Loucy (cell line): ENCODE data around the gene PSMD14.

Source experiments
- H2AFZ ChIP-seq: fragments of 200-600 bp; sonication (generic); 2 replicates; pipeline ENCODE4 v1.6.0; 2016; ENCODE audit warnings: antibody characterized with exemption, mild to moderate bottlenecking, low read length, moderate library complexity
- H3F3A ChIP-seq: fragments of 200-600 bp; 2 replicates; pipeline ENCODE4 v1.6.0; 2016; ENCODE audit warnings: antibody characterized with exemption, low read depth, mild to moderate bottlenecking
- H3K27me3 ChIP-seq: fragments of 200-600 bp; sonication (generic); 2 replicates; pipeline ENCODE4 v1.6.1; 2014; ENCODE audit warnings: low read length, mild to moderate bottlenecking; ENCODE audit not compliant: insufficient read depth, poor library complexity, severe bottlenecking
- H3K36me3 ChIP-seq: fragments of 200-600 bp; sonication (generic); 2 replicates; pipeline ENCODE4 v1.6.1; 2016; ENCODE audit warnings: low read length; ENCODE audit not compliant: insufficient read depth
- H3K4me1 ChIP-seq: fragments of 200-600 bp; sonication (generic); 2 replicates; pipeline ENCODE4 v1.5.1; 2014; ENCODE audit warnings: low read length, mild to moderate bottlenecking; ENCODE audit not compliant: insufficient read depth, poor library complexity, severe bottlenecking
- H3K4me2 ChIP-seq: fragments of 200-600 bp; sonication (generic); 2 replicates; pipeline ENCODE4 v1.6.0; 2014; ENCODE audit warnings: antibody characterized with exemption, low read length, low read depth, mild to moderate bottlenecking; ENCODE audit not compliant: poor library complexity, severe bottlenecking
- H3K4me3 ChIP-seq: fragments of 200-600 bp; sonication (generic); 2 replicates; pipeline ENCODE4 v1.5.1; 2014; ENCODE audit warnings: low read length, mild to moderate bottlenecking, mixed read lengths; ENCODE audit not compliant: poor library complexity, severe bottlenecking
- H3K79me2 ChIP-seq: fragments of 200-600 bp; sonication (generic); 2 replicates; pipeline ENCODE4 v1.6.1; 2014; ENCODE audit warnings: low read length; ENCODE audit not compliant: insufficient read depth
- H3K9ac ChIP-seq: fragments of 200-600 bp; sonication (generic); 2 replicates; pipeline ENCODE4 v1.6.0; 2014; ENCODE audit warnings: mild to moderate bottlenecking, low read depth, low read length, moderate library complexity; ENCODE audit not compliant: poor library complexity, severe bottlenecking
- H3K9me2 ChIP-seq: fragments of 200-600 bp; sonication (generic); replicated peaks from 2 replicates; pipeline ENCODE4 v1.6.1; 2016; ENCODE audit warnings: low read depth, low read length, mixed read lengths
- H3K9me3 ChIP-seq: fragments of 200-600 bp; sonication (generic); 2 replicates; pipeline ENCODE4 v1.6.1; 2014; ENCODE audit warnings: mild to moderate bottlenecking, antibody characterized with exemption, low read length, low read depth; ENCODE audit not compliant: insufficient read depth
- H4K20me1 ChIP-seq: fragments of 200-600 bp; sonication (generic); 2 replicates; pipeline ENCODE4 v1.6.0; 2014; ENCODE audit warnings: antibody characterized with exemption, low read length, mild to moderate bottlenecking; ENCODE audit not compliant: insufficient read depth, poor library complexity, severe bottlenecking
- EZH2phosphoT487 ChIP-seq: fragments of 200-600 bp; IDR thresholded peaks from 2 replicates; pipeline ENCODE4 v1.6.1; 2018; ENCODE audit warnings: antibody characterized with exemption, mild to moderate bottlenecking, moderate library complexity, borderline replicate concordance
- TF ChIP-seq, protein P1 (sequence below): fragments of 200-600 bp; sonication (generic); conservative IDR thresholded peaks from 2 replicates; pipeline ENCODE4 v1.5.1; 2014; ENCODE audit warnings: mild to moderate bottlenecking, antibody characterized with exemption, low read length

Gene PSMD14

GRCh38 chr2:161416708-161417437 is 108.6 kb downstream of the PSMD14 start:
- no peaks in the 10 kb centered on the region for H3K79me2 ChIP-seq
- TF ChIP-seq, protein P1, sequence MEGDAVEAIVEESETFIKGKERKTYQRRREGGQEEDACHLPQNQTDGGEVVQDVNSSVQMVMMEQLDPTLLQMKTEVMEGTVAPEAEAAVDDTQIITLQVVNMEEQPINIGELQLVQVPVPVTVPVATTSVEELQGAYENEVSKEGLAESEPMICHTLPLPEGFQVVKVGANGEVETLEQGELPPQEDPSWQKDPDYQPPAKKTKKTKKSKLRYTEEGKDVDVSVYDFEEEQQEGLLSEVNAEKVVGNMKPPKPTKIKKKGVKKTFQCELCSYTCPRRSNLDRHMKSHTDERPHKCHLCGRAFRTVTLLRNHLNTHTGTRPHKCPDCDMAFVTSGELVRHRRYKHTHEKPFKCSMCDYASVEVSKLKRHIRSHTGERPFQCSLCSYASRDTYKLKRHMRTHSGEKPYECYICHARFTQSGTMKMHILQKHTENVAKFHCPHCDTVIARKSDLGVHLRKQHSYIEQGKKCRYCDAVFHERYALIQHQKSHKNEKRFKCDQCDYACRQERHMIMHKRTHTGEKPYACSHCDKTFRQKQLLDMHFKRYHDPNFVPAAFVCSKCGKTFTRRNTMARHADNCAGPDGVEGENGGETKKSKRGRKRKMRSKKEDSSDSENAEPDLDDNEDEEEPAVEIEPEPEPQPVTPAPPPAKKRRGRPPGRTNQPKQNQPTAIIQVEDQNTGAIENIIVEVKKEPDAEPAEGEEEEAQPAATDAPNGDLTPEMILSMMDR, result no peak
- TF ChIP-seq EZH2phosphoT487, result no peak
- H3K9ac ChIP-seq, result no peak overlapping the region
- no peak overlapping the region for H2AFZ ChIP-seq
- H4K20me1 ChIP-seq, result no peaks in the 10 kb centered on the region
- no peak overlapping the region for H3K4me3 ChIP-seq
- peaks cover under 1% of the 10 kb centered on the region; the same call in 1 of the 2 replicates for H3K36me3 ChIP-seq
- H3K4me1 ChIP-seq, result peaks cover 5% of the 10 kb centered on the region
- no peak overlapping the region for H3K4me2 ChIP-seq
- H3K9me2 ChIP-seq, result no peaks in the 10 kb centered on the region
- no peaks in the 10 kb centered on the region for H3F3A ChIP-seq
- no peaks in the 10 kb centered on the region for H3K9me3 ChIP-seq
- no peaks in the 10 kb centered on the region for H3K27me3 ChIP-seq

- Histone ChIP-seq H3K4me2 (no peak overlapping the region), H3F3A (no peaks in the 10 kb centered on the region)
Observed at GRCh38 chr2:161417438-161418274, 109.4 kb downstream of the PSMD14 start.

DNA sequence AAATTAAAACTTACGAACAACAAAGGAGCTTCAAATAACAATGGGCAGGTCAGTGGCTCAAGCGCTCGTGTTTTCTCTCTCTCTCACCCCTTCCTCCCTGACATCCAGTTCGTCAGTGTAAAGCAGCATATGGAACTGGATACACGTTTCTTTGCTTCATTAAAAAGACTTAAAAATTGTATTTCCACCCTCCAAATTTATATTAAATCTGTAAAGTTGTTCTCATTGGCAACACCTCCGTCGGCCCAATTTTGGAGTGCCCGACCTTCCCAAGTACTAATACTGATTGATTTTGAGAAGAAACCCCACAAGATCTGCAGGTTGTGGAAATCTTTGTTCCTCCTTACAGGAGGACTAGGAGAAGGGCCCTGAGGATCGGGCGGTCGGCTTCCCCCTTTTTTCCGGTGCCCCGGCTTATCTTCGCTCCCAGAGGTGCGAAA is 110.1 kb downstream of the PSMD14 start:
- Histone ChIP-seq H4K20me1 (no peaks in the 10 kb centered on the region), H3K9ac (no peak overlapping the region), H3K4me2 (no peak overlapping the region), H3K9me3 (no peaks in the 10 kb centered on the region), H3K9me2 (no peaks in the 10 kb centered on the region), H3K4me3 (no peak overlapping the region), H3K79me2 (no peaks in the 10 kb centered on the region), H3F3A (no peaks in the 10 kb centered on the region), H3K36me3 (no peaks in the 10 kb centered on the region), H3K27me3 (no peaks in the 10 kb centered on the region), H2AFZ (no peak overlapping the region), H3K4me1 (peaks cover 5% of the 10 kb centered on the region)
- TF ChIP-seq EZH2phosphoT487, result no peak
- TF ChIP-seq, protein P1, result no peak

More at GRCh38 chr2:161417438-161418274, 109.4 kb downstream of the PSMD14 start:
- H4K20me1 ChIP-seq, result no peaks in the 10 kb centered on the region
- H2AFZ ChIP-seq, result no peak overlapping the region
- H3K4me3 ChIP-seq, result no peak overlapping the region
- H3K9me2 ChIP-seq, result no peaks in the 10 kb centered on the region
- H3K36me3 ChIP-seq, result no peaks in the 10 kb centered on the region
- H3K9ac ChIP-seq, result no peak overlapping the region
- no peaks in the 10 kb centered on the region for H3K27me3 ChIP-seq
- H3K79me2 ChIP-seq, result no peaks in the 10 kb centered on the region
- H3K4me1 ChIP-seq, result peaks cover 5% of the 10 kb centered on the region
- TF ChIP-seq EZH2phosphoT487, result no peak
- TF ChIP-seq, protein P1, result no peak
- H3K9me3 ChIP-seq, result no peaks in the 10 kb centered on the region
